Ovary (tissue), 3 donors: Measurements from ENCODE around the gene CYP26C1.

Experiments
- CTCF ChIP-seq, 3 donors: fragments of 450-650 bp in 2 of 3; fragments of 200-600 bp in 1 of 3; IDR thresholded peaks; one replicate each; pipeline versions ENCODE4 v1.5.1 to v1.8.0; 2016 to 2022; ENCODE audit warnings: antibody characterized with exemption in 3 of 3, mild to moderate bottlenecking in 1 of 3
- POLR2A ChIP-seq: fragments of 450-650 bp; IDR thresholded peaks from one replicate; pipeline ENCODE4 v1.6.1; 2017; ENCODE audit warnings: antibody characterized with exemption, mild to moderate bottlenecking, moderate library complexity
- donor health status: DM: no; HTN: no; CAD: no.

GRCh38 chr10:93067443-93068365 lies 7.1 kb downstream of the CYP26C1 start:
- no peak for TF ChIP-seq POLR2A
- TF ChIP-seq CTCF (IDR thresholded peaks at IDR 0.05) = no peak
